ENCODE data around the gene ACSS1.
A peak's percentile ranks its signal among the peaks of the same experiment; 100 is the strongest.

Gene ACSS1

GRCh38 chr20:24994470-24995368 lies 63.2 kb downstream of the ACSS1 start:
- no peak overlapping the region for H3K4me3 ChIP-seq (ENCODE audit: low read depth, low read length)
- H3K27me3 ChIP-seq (ENCODE audit: control insufficient read depth, insufficient read depth, low read length) = peaks cover 23% of the 10 kb centered on the region
- no peaks in the 10 kb centered on the region for H3K36me3 ChIP-seq (ENCODE audit: control insufficient read depth, insufficient read depth, low read length)
- H3K27ac ChIP-seq (ENCODE audit: low read depth, low read length) = no peak overlapping the region
- no peak overlapping the region for H3K9ac ChIP-seq (ENCODE audit: low read length)
- H3K9me3 ChIP-seq (ENCODE audit: control insufficient read depth, insufficient read depth, low read depth, low read length) = no peaks in the 10 kb centered on the region
- peaks cover 10% of the 10 kb centered on the region; the same call in 1 of the 2 replicates for H3K4me1 ChIP-seq (ENCODE audit: control insufficient read depth, insufficient read depth, low read length)

GRCh38 chr20:24994186-24994465 lies 63.8 kb downstream of the ACSS1 start:
- peaks cover 19% of the 10 kb centered on the region for H3K27me3 ChIP-seq (ENCODE audit: control insufficient read depth, insufficient read depth, low read length)
- H3K4me3 ChIP-seq (ENCODE audit: low read depth, low read length) = no peak overlapping the region
- no peaks in the 10 kb centered on the region; the same call in 1 of the 2 replicates for H3K36me3 ChIP-seq (ENCODE audit: control insufficient read depth, insufficient read depth, low read length)
- no peak overlapping the region for H3K9ac ChIP-seq (ENCODE audit: low read length)
- H3K27ac ChIP-seq (ENCODE audit: low read depth, low read length) = no peak overlapping the region
- H3K4me1 ChIP-seq (ENCODE audit: control insufficient read depth, insufficient read depth, low read length) = peaks cover 10% of the 10 kb centered on the region; the same call in 1 of the 2 replicates
- H3K9me3 ChIP-seq (ENCODE audit: control insufficient read depth, insufficient read depth, low read depth, low read length) = no peaks in the 10 kb centered on the region

- Histone ChIP-seq H3K9me3 (ENCODE audit: control insufficient read depth, insufficient read depth, low read depth, low read length) (no peaks in the 10 kb centered on the region), H3K27ac (ENCODE audit: low read depth, low read length) (no peak overlapping the region), H3K9ac (ENCODE audit: low read length) (peak overlapping the region; percentile 91), H3K4me3 (ENCODE audit: low read depth, low read length) (peak overlapping the region; percentile 99), H3K4me1 (ENCODE audit: control insufficient read depth, insufficient read depth, low read length) (peaks cover 10% of the 10 kb centered on the region; the same call in 1 of the 2 replicates), H3K27me3 (ENCODE audit: control insufficient read depth, insufficient read depth, low read length) (peaks cover 14% of the 10 kb centered on the region), H3K36me3 (ENCODE audit: control insufficient read depth, insufficient read depth, low read length) (no peaks in the 10 kb centered on the region; the same call in 1 of the 2 replicates)
Observed at GRCh38 chr20:24993337-24994185, 64.4 kb downstream of the ACSS1 start.

GRCh38 chr20:24992487-24993205 lies 65.3 kb downstream of the ACSS1 start, which contains the start of gene APMAP:
TSS of gene APMAP (minus strand) at chr20:24992751. CDS start at chr20:24992688, 63 bp downstream.
- peaks cover 5% of the 10 kb centered on the region for H3K27me3 ChIP-seq (ENCODE audit: control insufficient read depth, insufficient read depth, low read length)
- H3K9me3 ChIP-seq (ENCODE audit: control insufficient read depth, insufficient read depth, low read depth, low read length) = no peaks in the 10 kb centered on the region
- H3K4me3 ChIP-seq (ENCODE audit: low read depth, low read length) = peak within 1 kb of the TSS; percentile 99
- H3K4me1 ChIP-seq (ENCODE audit: control insufficient read depth, insufficient read depth, low read length) = peaks cover 10% of the 10 kb centered on the region; the same call in 1 of the 2 replicates
- peak within 1 kb of the TSS; percentile 91 for H3K9ac ChIP-seq (ENCODE audit: low read length)
- peak within 1 kb of the TSS; percentile 60 for H3K27ac ChIP-seq (ENCODE audit: low read depth, low read length)
- no peaks in the 10 kb centered on the region; the same call in 1 of the 2 replicates for H3K36me3 ChIP-seq (ENCODE audit: control insufficient read depth, insufficient read depth, low read length)

GRCh38 chr20:24991897-24992486 lies 65.9 kb downstream of the ACSS1 start:
- Histone ChIP-seq H3K36me3 (ENCODE audit: control insufficient read depth, insufficient read depth, low read length) (no peaks in the 10 kb centered on the region; the same call in 1 of the 2 replicates), H3K9ac (ENCODE audit: low read length) (peak overlapping the region; percentile 86), H3K27me3 (ENCODE audit: control insufficient read depth, insufficient read depth, low read length) (peaks cover 3% of the 10 kb centered on the region), H3K9me3 (ENCODE audit: control insufficient read depth, insufficient read depth, low read depth, low read length) (no peaks in the 10 kb centered on the region), H3K4me3 (ENCODE audit: low read depth, low read length) (peak overlapping the region; percentile 99), H3K4me1 (ENCODE audit: control insufficient read depth, insufficient read depth, low read length) (peaks cover 10% of the 10 kb centered on the region; the same call in 1 of the 2 replicates), H3K27ac (ENCODE audit: low read depth, low read length) (no peak overlapping the region; the same call in 1 of the 2 replicates)

- Histone ChIP-seq H3K4me3 (ENCODE audit: low read depth, low read length) (peak overlapping the region; percentile 99), H3K27me3 (ENCODE audit: control insufficient read depth, insufficient read depth, low read length) (no peaks in the 10 kb centered on the region; the same call in 1 of the 2 replicates), H3K9ac (ENCODE audit: low read length) (no peak overlapping the region), H3K4me1 (ENCODE audit: control insufficient read depth, insufficient read depth, low read length) (peaks cover 10% of the 10 kb centered on the region; the same call in 1 of the 2 replicates), H3K36me3 (ENCODE audit: control insufficient read depth, insufficient read depth, low read length) (no peaks in the 10 kb centered on the region; the same call in 1 of the 2 replicates), H3K9me3 (ENCODE audit: control insufficient read depth, insufficient read depth, low read depth, low read length) (no peaks in the 10 kb centered on the region), H3K27ac (ENCODE audit: low read depth, low read length) (no peak overlapping the region)
Observed at GRCh38 chr20:24990810-24991252, 67.1 kb downstream of the ACSS1 start.

GRCh38 chr20:24989162-24989561 lies 68.8 kb downstream of the ACSS1 start:
- no peaks in the 10 kb centered on the region for H3K27me3 ChIP-seq (ENCODE audit: control insufficient read depth, insufficient read depth, low read length)

GRCh38 chr20:24987873-24988835 lies 69.8 kb downstream of the ACSS1 start:
- no peaks in the 10 kb centered on the region for H3K27me3 ChIP-seq (ENCODE audit: control insufficient read depth, insufficient read depth, low read length)
- no peak overlapping the region for H3K9ac ChIP-seq (ENCODE audit: low read length)
- no peak overlapping the region for H3K4me3 ChIP-seq (ENCODE audit: low read depth, low read length)
- H3K4me1 ChIP-seq (ENCODE audit: control insufficient read depth, insufficient read depth, low read length) = peaks cover 10% of the 10 kb centered on the region; the same call in 1 of the 2 replicates
- H3K27ac ChIP-seq (ENCODE audit: low read depth, low read length) = no peak overlapping the region
- no peaks in the 10 kb centered on the region for H3K9me3 ChIP-seq (ENCODE audit: control insufficient read depth, insufficient read depth, low read depth, low read length)
- peaks cover 6% of the 10 kb centered on the region for H3K36me3 ChIP-seq (ENCODE audit: control insufficient read depth, insufficient read depth, low read length)

More at GRCh38 chr20:24989162-24989561, 68.8 kb downstream of the ACSS1 start:
- peaks cover 10% of the 10 kb centered on the region; the same call in 1 of the 2 replicates for H3K4me1 ChIP-seq (ENCODE audit: control insufficient read depth, insufficient read depth, low read length)
- H3K4me3 ChIP-seq (ENCODE audit: low read depth, low read length) = no peak overlapping the region
- no peak overlapping the region for H3K27ac ChIP-seq (ENCODE audit: low read depth, low read length)
- no peaks in the 10 kb centered on the region for H3K9me3 ChIP-seq (ENCODE audit: control insufficient read depth, insufficient read depth, low read depth, low read length)
- H3K9ac ChIP-seq (ENCODE audit: low read length) = no peak overlapping the region
- H3K36me3 ChIP-seq (ENCODE audit: control insufficient read depth, insufficient read depth, low read length) = no peaks in the 10 kb centered on the region; the same call in 1 of the 2 replicates

- Histone ChIP-seq H3K9me3 (ENCODE audit: control insufficient read depth, insufficient read depth, low read depth, low read length) (no peaks in the 10 kb centered on the region), H3K36me3 (ENCODE audit: control insufficient read depth, insufficient read depth, low read length) (peaks cover 12% of the 10 kb centered on the region), H3K4me1 (ENCODE audit: control insufficient read depth, insufficient read depth, low read length) (peaks cover 10% of the 10 kb centered on the region; the same call in 1 of the 2 replicates), H3K27ac (ENCODE audit: low read depth, low read length) (no peak overlapping the region), H3K27me3 (ENCODE audit: control insufficient read depth, insufficient read depth, low read length) (no peaks in the 10 kb centered on the region), H3K4me3 (ENCODE audit: low read depth, low read length) (no peak overlapping the region), H3K9ac (ENCODE audit: low read length) (no peak overlapping the region)
Observed at GRCh38 chr20:24987244-24987643, 70.7 kb downstream of the ACSS1 start.
